ENCODE data around the gene EYA2. TPM values are rescaled to one million over a fixed set of nuclear protein-coding genes. Genes with fewer than 3 reads are reported as not detected.

Gene EYA2
- total and polyA plus RNA-seq, 2 donors from 2014 or later: 2.6 to 7.9 TPM

DNA sequence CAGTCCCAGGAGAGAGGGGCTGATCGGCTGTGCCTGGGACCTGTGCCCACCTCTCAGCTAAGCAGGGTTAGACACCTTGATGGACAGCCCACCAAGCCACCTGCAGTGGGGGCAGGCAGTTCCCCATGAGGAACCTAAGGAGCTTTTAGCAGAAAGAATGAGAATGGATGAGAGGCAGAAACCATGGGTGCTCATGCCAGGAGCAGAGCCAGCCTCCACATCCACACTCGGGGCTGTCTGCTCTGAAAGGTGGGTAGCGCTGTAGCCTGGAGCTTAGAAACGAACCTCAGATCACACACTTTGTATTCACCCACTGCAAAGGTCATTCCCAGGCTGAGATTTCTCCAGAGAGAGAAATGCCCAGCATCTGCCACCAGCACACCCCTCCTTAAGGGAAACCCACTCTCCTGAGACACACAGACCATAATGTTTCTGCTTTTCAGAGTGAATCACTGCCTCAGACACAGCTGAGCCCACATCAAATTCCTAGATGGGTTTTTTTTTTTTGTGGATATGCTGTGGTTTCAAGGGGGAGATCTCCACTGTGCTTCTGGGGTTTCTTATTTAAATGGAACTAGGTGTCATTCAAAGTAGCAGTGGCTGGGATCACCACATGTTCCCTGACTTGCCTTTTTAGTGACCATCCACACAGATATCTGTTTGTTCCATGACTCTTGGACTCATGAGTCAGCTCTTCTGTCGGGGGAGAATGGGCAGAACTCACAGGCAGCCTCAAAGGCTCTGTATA, 218.9 kb downstream of the EYA2 start:
- TF ChIP-seq, protein P1, sequence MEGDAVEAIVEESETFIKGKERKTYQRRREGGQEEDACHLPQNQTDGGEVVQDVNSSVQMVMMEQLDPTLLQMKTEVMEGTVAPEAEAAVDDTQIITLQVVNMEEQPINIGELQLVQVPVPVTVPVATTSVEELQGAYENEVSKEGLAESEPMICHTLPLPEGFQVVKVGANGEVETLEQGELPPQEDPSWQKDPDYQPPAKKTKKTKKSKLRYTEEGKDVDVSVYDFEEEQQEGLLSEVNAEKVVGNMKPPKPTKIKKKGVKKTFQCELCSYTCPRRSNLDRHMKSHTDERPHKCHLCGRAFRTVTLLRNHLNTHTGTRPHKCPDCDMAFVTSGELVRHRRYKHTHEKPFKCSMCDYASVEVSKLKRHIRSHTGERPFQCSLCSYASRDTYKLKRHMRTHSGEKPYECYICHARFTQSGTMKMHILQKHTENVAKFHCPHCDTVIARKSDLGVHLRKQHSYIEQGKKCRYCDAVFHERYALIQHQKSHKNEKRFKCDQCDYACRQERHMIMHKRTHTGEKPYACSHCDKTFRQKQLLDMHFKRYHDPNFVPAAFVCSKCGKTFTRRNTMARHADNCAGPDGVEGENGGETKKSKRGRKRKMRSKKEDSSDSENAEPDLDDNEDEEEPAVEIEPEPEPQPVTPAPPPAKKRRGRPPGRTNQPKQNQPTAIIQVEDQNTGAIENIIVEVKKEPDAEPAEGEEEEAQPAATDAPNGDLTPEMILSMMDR (IDR thresholded peaks at IDR 0.05; ENCODE audit: borderline replicate concordance, extremely low read depth, insufficient read depth): no peak
- no peaks in the 10 kb centered on the region for H3K27me3 ChIP-seq (ENCODE audit: control insufficient read depth, insufficient read depth, low read length)
- H3K9me3 ChIP-seq (ENCODE audit: control insufficient read depth in 2 of 3, insufficient read depth in 1 of 3, low read length in 3 of 3): no peaks in the 10 kb centered on the region
- FAIRE-seq (no peak), DNase-seq (no peak)
- H3K4me3 ChIP-seq (ENCODE audit: low read length in 3 of 3): no peak overlapping the region
- H3K4me1 ChIP-seq (ENCODE audit: control insufficient read depth in 2 of 3, insufficient read depth in 2 of 3, low read depth in 1 of 3, low read length in 3 of 3): no peaks in the 10 kb centered on the region
- intact Hi-C loops (cut with DNase I): no loop called here
- no peak overlapping the region for H3K27ac ChIP-seq (ENCODE audit: low read depth in 2 of 2, low read length in 2 of 2)
- H3K9ac ChIP-seq (ENCODE audit: low read length in 3 of 3): no peak overlapping the region
- no peaks in the 10 kb centered on the region for H3K36me3 ChIP-seq (ENCODE audit: control insufficient read depth in 2 of 3, insufficient read depth in 3 of 3, low read length in 3 of 3)

DNA sequence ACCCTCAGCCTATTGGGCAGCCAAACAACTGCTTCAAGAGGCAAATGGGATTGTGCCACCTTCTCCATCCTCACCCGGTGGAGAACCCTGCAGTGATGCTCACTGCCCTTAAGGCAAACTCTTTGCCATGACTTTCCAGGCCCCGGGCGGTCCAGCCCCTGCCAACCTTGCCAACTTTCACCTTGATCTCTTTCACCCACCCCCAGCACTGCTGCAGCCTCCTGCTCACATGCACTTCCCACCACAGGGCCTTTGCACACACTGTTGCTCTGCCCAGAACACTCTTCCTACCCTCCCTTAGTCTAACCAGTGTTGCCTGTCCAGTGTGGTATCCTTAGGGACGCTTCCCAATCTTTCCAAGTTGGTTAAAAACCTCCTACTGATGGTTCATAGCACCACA, 221.1 kb downstream of the EYA2 start:
- intact Hi-C loops (cut with DNase I): no loop called here
- Histone ChIP-seq H3K9ac (ENCODE audit: low read length in 3 of 3) (no peak overlapping the region), H3K27ac (ENCODE audit: low read depth in 2 of 2, low read length in 2 of 2) (no peak overlapping the region), H3K27me3 (ENCODE audit: control insufficient read depth, insufficient read depth, low read length) (no peaks in the 10 kb centered on the region), H3K9me3 (ENCODE audit: control insufficient read depth in 2 of 3, insufficient read depth in 1 of 3, low read length in 3 of 3) (no peaks in the 10 kb centered on the region), H3K4me3 (ENCODE audit: low read length in 3 of 3) (no peak overlapping the region), H3K36me3 (ENCODE audit: control insufficient read depth in 2 of 3, insufficient read depth in 3 of 3, low read length in 3 of 3) (no peaks in the 10 kb centered on the region), H3K4me1 (ENCODE audit: control insufficient read depth in 2 of 3, insufficient read depth in 2 of 3, low read depth in 1 of 3, low read length in 3 of 3) (no peaks in the 10 kb centered on the region)
- DNase-seq (no peak), FAIRE-seq (no peak)
- TF ChIP-seq, protein P1 (IDR thresholded peaks at IDR 0.05; ENCODE audit: borderline replicate concordance, extremely low read depth, insufficient read depth): no peak

DNA sequence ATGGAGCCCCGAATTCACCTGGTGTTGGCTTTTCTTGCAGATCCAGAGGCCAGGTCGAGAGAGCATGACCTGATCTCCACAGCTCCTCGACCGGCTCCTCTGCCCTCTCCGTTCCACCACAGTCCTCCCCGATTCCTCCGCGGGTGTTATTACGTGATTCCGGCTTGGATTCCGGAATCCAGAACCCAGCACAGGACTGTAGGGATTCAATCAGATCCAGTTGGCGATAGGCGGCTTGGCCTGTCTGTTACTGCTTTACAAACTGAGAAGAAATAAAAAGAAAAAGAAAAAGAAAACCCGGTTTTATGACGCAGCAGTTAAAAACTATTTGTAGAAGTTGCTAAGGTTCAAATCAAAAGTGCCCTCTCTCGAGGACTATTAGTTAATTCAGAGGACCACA, 222.7 kb downstream of the EYA2 start:
- Histone ChIP-seq H3K27ac (ENCODE audit: low read depth in 2 of 2, low read length in 2 of 2) (no peak overlapping the region), H3K9ac (ENCODE audit: low read length in 3 of 3) (no peak overlapping the region), H3K9me3 (ENCODE audit: control insufficient read depth in 2 of 3, insufficient read depth in 1 of 3, low read length in 3 of 3) (no peaks in the 10 kb centered on the region), H3K4me3 (ENCODE audit: low read length in 3 of 3) (no peak overlapping the region), H3K4me1 (ENCODE audit: control insufficient read depth in 2 of 3, insufficient read depth in 2 of 3, low read depth in 1 of 3, low read length in 3 of 3) (no peaks in the 10 kb centered on the region), H3K27me3 (ENCODE audit: control insufficient read depth, insufficient read depth, low read length) (no peaks in the 10 kb centered on the region), H3K36me3 (ENCODE audit: control insufficient read depth in 2 of 3, insufficient read depth in 3 of 3, low read length in 3 of 3) (no peaks in the 10 kb centered on the region)
- FAIRE-seq (no peak), DNase-seq (peak in 2 of 5 donors; percentile 15 to 42)
- TF ChIP-seq, protein P1 (IDR thresholded peaks at IDR 0.05; ENCODE audit: borderline replicate concordance, extremely low read depth, insufficient read depth): no peak
- intact Hi-C loops (cut with DNase I): no loop called here

Measured in kidney (tissue), 14 donors.